ENCODE data around the gene LIN52. TPM values are rescaled to one million over a fixed set of nuclear protein-coding genes. Genes with fewer than 3 reads are reported as not detected.

The LIN52 gene
- total and polyA plus RNA-seq, 2 experiments from 2014 or later, result 8.6 to 10.8 TPM

DNA sequence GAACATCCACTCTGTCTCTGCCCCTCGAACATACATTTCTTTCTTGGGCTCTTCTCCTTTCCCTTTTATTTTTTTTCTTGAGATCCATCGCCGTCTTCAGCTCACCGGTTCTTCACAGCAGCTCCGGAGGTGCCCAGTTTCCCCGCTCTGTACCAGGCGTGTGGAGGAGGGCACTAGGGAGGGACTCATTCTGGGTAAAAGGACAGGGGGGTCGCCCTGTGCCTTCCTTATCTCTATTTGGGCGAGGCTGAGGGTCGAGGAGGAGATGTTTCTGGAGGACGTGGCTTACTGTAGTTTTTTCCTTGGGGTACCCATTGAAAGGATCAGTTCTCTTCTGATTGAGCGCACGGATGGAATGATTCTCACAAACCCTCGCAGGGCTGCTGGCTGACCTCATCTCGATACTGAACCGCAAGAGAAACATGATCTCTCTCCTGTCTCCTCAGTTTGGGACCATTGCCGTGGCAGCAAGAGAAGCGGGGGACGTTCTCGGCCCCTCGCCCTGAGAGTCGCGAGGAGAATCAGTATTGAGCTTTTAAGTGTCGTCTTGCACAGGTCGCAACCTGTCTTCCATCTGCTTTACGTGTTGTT is 386 bp downstream of the LIN52 start:
- peak overlapping the region; percentile 100 for H3K27ac Mint-ChIP-seq
- peak overlapping the region; percentile 86 for H3K4me2 ChIP-seq
- peak; percentile 67 for DNase-seq (ENCODE audit: low spot score)
- peak; percentile 9 for ATAC-seq
- TF ChIP-seq EZH2 (IDR thresholded peaks at IDR 0.05; ENCODE audit: low read depth, unreplicated experiment) (no peak), CREB1 (CRISPR knock-in tag; IDR thresholded peaks at IDR 0.05; ENCODE audit: low read depth) (no peak)
- TF ChIP-seq, protein P1, sequence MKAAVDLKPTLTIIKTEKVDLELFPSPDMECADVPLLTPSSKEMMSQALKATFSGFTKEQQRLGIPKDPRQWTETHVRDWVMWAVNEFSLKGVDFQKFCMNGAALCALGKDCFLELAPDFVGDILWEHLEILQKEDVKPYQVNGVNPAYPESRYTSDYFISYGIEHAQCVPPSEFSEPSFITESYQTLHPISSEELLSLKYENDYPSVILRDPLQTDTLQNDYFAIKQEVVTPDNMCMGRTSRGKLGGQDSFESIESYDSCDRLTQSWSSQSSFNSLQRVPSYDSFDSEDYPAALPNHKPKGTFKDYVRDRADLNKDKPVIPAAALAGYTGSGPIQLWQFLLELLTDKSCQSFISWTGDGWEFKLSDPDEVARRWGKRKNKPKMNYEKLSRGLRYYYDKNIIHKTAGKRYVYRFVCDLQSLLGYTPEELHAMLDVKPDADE (IDR thresholded peaks at IDR 0.05), result 0 out of 2 replicates have a peak, but pooled peaks have one; percentile 11
- peak overlapping the region; percentile 75 for H3K4me3 ChIP-seq
- H4K20me1 ChIP-seq (replicated peaks; ENCODE audit: insufficient read depth), result no peaks in the 10 kb centered on the region
- H2AFZ ChIP-seq, result no peak overlapping the region
- no peaks in the 10 kb centered on the region for H3K27me3 ChIP-seq (ENCODE audit: insufficient read depth)
- H3K4me1 ChIP-seq (ENCODE audit: insufficient read depth), result peaks cover 7% of the 10 kb centered on the region
- no peaks in the 10 kb centered on the region for H3K9me2 ChIP-seq (ENCODE audit: insufficient read depth)
- H3K27me3 Mint-ChIP-seq (ENCODE audit: insufficient read depth, low read depth, poor library complexity), result no peaks in the 10 kb centered on the region
- no peaks in the 10 kb centered on the region for H3K9me3 Mint-ChIP-seq
- H3K79me2 ChIP-seq (replicated peaks; ENCODE audit: insufficient read depth), result peaks cover 50% of the 10 kb centered on the region
- H3F3A ChIP-seq (replicated peaks; ENCODE audit: low read depth), result no peaks in the 10 kb centered on the region
- H3K36me3 Mint-ChIP-seq (ENCODE audit: low read depth), result no peaks in the 10 kb centered on the region
- H3K36me3 ChIP-seq (ENCODE audit: insufficient read depth), result no peaks in the 10 kb centered on the region
- H3K27ac ChIP-seq (ENCODE audit: low read depth), result peak overlapping the region; percentile 84
- peak overlapping the region; percentile 97 for H3K4me3 Mint-ChIP-seq
- peaks cover 11% of the 10 kb centered on the region for H3K4me1 Mint-ChIP-seq

GRCh38 chr14:74085828-74086227 is 1.1 kb downstream of the LIN52 start:
- Mint-ChIP-seq H3K4me3 (peak overlapping the region; percentile 97), H3K27ac (peak overlapping the region; percentile 100), H3K4me1 (peaks cover 11% of the 10 kb centered on the region), H3K9me3 (no peaks in the 10 kb centered on the region), H3K27me3 (ENCODE audit: insufficient read depth, low read depth, poor library complexity) (no peaks in the 10 kb centered on the region), H3K36me3 (ENCODE audit: low read depth) (peaks cover 4% of the 10 kb centered on the region)
- no peaks in the 10 kb centered on the region for H3K36me3 ChIP-seq (ENCODE audit: insufficient read depth)
- ATAC-seq (no peak), DNase-seq (ENCODE audit: low spot score) (no peak)
- H3K79me2 ChIP-seq (replicated peaks; ENCODE audit: insufficient read depth), result peaks cover 57% of the 10 kb centered on the region
- H3K4me3 ChIP-seq, result peak overlapping the region; percentile 75
- no peaks in the 10 kb centered on the region for H3F3A ChIP-seq (replicated peaks; ENCODE audit: low read depth)
- no peak overlapping the region for H2AFZ ChIP-seq
- no peaks in the 10 kb centered on the region for H3K27me3 ChIP-seq (ENCODE audit: insufficient read depth)
- H3K9me2 ChIP-seq (ENCODE audit: insufficient read depth), result no peaks in the 10 kb centered on the region
- H3K4me2 ChIP-seq, result peak overlapping the region; percentile 86
- peaks cover 7% of the 10 kb centered on the region for H3K4me1 ChIP-seq (ENCODE audit: insufficient read depth)
- H3K27ac ChIP-seq (ENCODE audit: low read depth), result peak overlapping the region; percentile 84
- TF ChIP-seq STAT1 (IDR thresholded peaks at IDR 0.05; ENCODE audit: unreplicated experiment) (no peak), ZNF114 (CRISPR knock-in tag; IDR thresholded peaks at IDR 0.05) (no peak), REST (IDR thresholded peaks at IDR 0.05; ENCODE audit: unreplicated experiment) (no peak), POLR2AphosphoS5 (IDR thresholded peaks at IDR 0.05; ENCODE audit: low read depth) (no peak), ZNF331 (CRISPR knock-in tag; IDR thresholded peaks at IDR 0.05; ENCODE audit: low read depth) (no peak)
- TF ChIP-seq, protein P1 (IDR thresholded peaks at IDR 0.05), result no peak
- H4K20me1 ChIP-seq (replicated peaks; ENCODE audit: insufficient read depth), result no peaks in the 10 kb centered on the region

All from GM23338 (cell line).